ENCODE data around the gene PADI4. TPM values are rescaled to one million over a fixed set of nuclear protein-coding genes. Genes with fewer than 3 reads are reported as not detected.
"Not testable (repeated sequence)": the region's sequence is repeated elsewhere in the genome, so short reads cannot be mapped to it uniquely, and the experiment has no call there.

PADI4 gene
- total RNA-seq, 5 donors from 2014 or later (not counting 1 experiment from before 2014, with no cell fraction given): 0.33 to 1.2 (median 1.0) TPM

GRCh38 chr1:17342014-17342441, 34.0 kb downstream of the PADI4 start:
- no peaks in the 10 kb centered on the region for H3K36me3 Mint-ChIP-seq
- peaks cover 0 to 27% of the 10 kb centered on the region in 2 experiments for H3K27me3 ChIP-seq (replicated peaks in 1 of 2; ENCODE audit: control insufficient read depth in 2 of 2, extremely low read depth in 1 of 2, insufficient read depth in 2 of 2, low read length in 1 of 2)
- H3K4me3 Mint-ChIP-seq: no peak overlapping the region
- no peak overlapping the region for H3K4me3 ChIP-seq (ENCODE audit: control insufficient read depth in 1 of 2, extremely low read depth in 1 of 2, low read length in 1 of 2)
- 76% methylated on average over 8 of the region's 17 CpGs for WGBS (ENCODE audit: insufficient coverage)
- H3K36me3 ChIP-seq (ENCODE audit: control insufficient read depth in 2 of 2, extremely low read depth in 1 of 2, insufficient read depth in 1 of 2, low read length in 1 of 2): no peaks in the 10 kb centered on the region
- H3K27ac Mint-ChIP-seq: no peak overlapping the region
- H3K4me1 ChIP-seq (ENCODE audit: control insufficient read depth in 1 of 2, extremely low read depth in 1 of 2, insufficient read depth in 2 of 2, low read length in 2 of 2): no peaks in the 10 kb centered on the region
- peaks cover 10 to 14% of the 10 kb centered on the region in 2 donors for H3K27me3 Mint-ChIP-seq
- H3K9me3 ChIP-seq: no peaks in the 10 kb centered on the region
- ATAC-seq (replicated peaks in 1 of 4): no peak
- POLR2A ChIA-PET: no interaction called here
- H3K27ac ChIP-seq (ENCODE audit: low read length): no peak overlapping the region
- no peaks in the 10 kb centered on the region for H3K4me1 Mint-ChIP-seq
- peaks cover 0 to 11% (median 6%) of the 10 kb centered on the region in 3 donors for H3K9me3 Mint-ChIP-seq
- CTCF ChIA-PET: no interaction called here
- no peak for DNase-seq

DNA sequence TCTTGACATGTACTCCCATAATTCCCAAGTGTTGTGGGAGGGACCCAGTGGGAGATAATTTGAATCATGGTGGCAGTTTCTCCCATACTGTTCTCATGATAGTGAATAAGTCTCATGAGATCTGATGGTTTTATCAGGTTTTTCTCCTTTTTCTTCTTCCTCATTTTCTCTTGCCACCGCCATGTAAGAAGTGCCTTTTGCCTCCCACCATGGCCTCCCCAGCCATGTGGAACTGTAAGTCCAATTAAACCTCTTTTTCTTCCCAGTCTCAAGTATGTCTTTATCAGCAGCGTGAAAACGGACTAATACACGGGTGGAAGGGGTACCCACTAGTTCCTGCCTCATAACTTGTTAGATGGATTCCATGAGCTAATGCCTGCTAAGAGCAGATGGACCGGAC, 37.5 kb downstream of the PADI4 start:
- H3K9me3 ChIP-seq; CTCF ChIA-PET; DNase-seq; H3K36me3 ChIP-seq (ENCODE audit: control insufficient read depth in 2 of 2, extremely low read depth in 1 of 2, insufficient read depth in 1 of 2, low read length in 1 of 2); H3K27ac ChIP-seq (ENCODE audit: low read length); H3K4me1 Mint-ChIP-seq; H3K4me3 Mint-ChIP-seq; H3K36me3 Mint-ChIP-seq; POLR2A ChIA-PET; H3K27ac Mint-ChIP-seq; H3K4me1 ChIP-seq (ENCODE audit: control insufficient read depth in 1 of 2, extremely low read depth in 1 of 2, insufficient read depth in 2 of 2, low read length in 2 of 2); ATAC-seq (replicated peaks in 1 of 4); H3K4me3 ChIP-seq (ENCODE audit: control insufficient read depth in 1 of 2, extremely low read depth in 1 of 2, low read length in 1 of 2): not testable (repeated sequence)
- Mint-ChIP-seq H3K27me3 (peaks cover 6 to 19% of the 10 kb centered on the region in 2 donors), H3K9me3 (peaks cover 0 to 11% (median 6%) of the 10 kb centered on the region in 3 donors)
- H3K27me3 ChIP-seq (replicated peaks in 1 of 2; ENCODE audit: control insufficient read depth in 2 of 2, extremely low read depth in 1 of 2, insufficient read depth in 2 of 2, low read length in 1 of 2): peaks cover 0 to 40% of the 10 kb centered on the region in 2 experiments
- WGBS (ENCODE audit: insufficient coverage): 98% methylated on average over 5 of the region's 5 CpGs

DNA sequence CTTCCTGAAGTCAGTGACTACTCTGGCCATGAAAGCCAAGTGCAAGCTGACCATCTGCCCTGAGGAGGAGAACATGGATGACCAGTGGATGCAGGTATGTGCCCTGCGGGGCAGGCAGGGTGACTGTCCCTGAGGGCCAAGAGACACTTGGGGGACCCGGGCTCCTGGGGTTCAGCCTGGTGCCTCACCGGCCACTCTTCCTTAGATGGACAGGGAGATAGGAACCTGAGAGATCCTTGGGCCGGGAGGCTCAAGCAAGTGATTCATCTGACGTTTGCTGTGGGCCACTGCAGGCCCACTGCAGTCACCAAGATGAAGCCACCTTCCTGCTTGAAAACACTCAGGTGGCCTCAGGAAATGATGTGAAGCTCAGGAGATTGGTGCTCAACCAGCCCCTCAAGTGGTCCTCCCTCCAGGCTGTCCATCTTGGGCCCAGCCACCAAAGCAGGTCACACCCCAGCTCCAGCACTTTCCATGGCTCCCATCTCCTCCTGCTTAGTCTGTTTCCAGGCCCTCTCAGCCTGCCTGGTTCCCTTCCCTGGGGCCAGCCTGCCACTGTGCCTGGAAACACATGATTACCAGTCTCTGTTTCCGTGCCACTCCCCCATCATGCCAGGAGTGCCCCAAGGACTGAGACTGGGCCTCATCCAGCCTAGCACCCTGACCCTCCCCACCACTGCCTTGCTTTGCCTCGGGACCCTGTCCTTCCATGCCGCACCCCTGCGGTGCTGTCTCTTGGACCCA, 38.2 kb downstream of the PADI4 start:
- no peak for ATAC-seq (replicated peaks in 1 of 4)
- peaks cover 0 to 8% (median 6%) of the 10 kb centered on the region in 3 donors for H3K4me1 Mint-ChIP-seq

DNA sequence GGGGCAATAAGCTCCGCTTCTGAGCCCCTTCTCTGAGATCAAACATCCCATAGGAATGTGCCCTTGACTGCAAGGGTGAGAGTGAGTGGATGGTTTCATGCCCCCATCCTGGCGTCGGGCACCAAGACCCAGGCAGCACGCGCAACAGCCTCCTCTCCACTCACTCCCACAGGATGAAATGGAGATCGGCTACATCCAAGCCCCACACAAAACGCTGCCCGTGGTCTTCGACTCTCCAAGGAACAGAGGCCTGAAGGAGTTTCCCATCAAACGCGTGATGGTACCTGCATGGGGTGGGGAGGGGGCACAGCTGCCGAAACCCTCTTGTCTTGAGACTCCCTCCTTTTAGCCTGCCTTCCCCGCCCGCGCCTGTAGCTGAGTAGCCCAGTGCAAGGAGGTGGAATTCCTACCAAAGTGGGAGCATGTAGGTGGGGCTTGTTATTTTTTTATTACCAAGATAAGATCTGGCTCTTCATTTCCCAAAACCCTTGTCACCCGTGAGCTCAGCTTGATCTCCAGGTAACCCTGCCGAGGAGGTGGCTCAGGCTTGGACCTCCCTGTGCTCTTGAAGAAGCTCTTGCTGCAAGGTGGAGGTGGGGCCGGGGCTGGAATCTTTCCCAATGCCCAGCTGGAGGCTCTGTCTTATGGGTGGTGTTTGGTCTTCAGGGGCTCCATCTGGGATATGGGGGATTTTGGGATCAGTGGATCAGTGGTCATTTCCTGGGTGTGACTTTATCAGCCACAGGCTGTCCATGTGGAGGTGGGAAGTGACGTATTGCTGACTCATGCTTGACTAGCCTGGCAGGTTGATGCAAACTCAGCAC, 40.0 kb downstream of the PADI4 start:
- ATAC-seq (replicated peaks in 1 of 4): no peak
- Histone ChIP-seq H3K9me3 (no peaks in the 10 kb centered on the region), H3K36me3 (ENCODE audit: control insufficient read depth in 2 of 2, extremely low read depth in 1 of 2, insufficient read depth in 1 of 2, low read length in 1 of 2) (no peaks in the 10 kb centered on the region), H3K4me1 (ENCODE audit: control insufficient read depth in 1 of 2, extremely low read depth in 1 of 2, insufficient read depth in 2 of 2, low read length in 2 of 2) (peaks cover 0 to 9% of the 10 kb centered on the region in 2 experiments), H3K4me3 (ENCODE audit: control insufficient read depth in 1 of 2, extremely low read depth in 1 of 2, low read length in 1 of 2) (no peak overlapping the region), H3K27me3 (replicated peaks in 1 of 2; ENCODE audit: control insufficient read depth in 2 of 2, extremely low read depth in 1 of 2, insufficient read depth in 2 of 2, low read length in 1 of 2) (peaks cover 0 to 38% of the 10 kb centered on the region in 2 experiments), H3K27ac (ENCODE audit: low read length) (no peak overlapping the region)
- WGBS (ENCODE audit: insufficient coverage): 100% methylated on average over 1 of the region's 19 CpGs
- DNase-seq: no peak
- CTCF ChIA-PET: no interaction called here
- peaks cover 0 to 11% (median 6%) of the 10 kb centered on the region in 3 donors for H3K9me3 Mint-ChIP-seq
- H3K4me3 Mint-ChIP-seq: no peak overlapping the region
- no peak overlapping the region for H3K27ac Mint-ChIP-seq
- POLR2A ChIA-PET: no interaction called here
- no peaks in the 10 kb centered on the region for H3K36me3 Mint-ChIP-seq
- H3K27me3 Mint-ChIP-seq: peaks cover 3 to 28% of the 10 kb centered on the region in 2 donors
- peaks cover 0 to 8% (median 6%) of the 10 kb centered on the region in 3 donors for H3K4me1 Mint-ChIP-seq

More for the DNA sequence above, 38.2 kb downstream of the PADI4 start:
- Histone ChIP-seq H3K36me3 (ENCODE audit: control insufficient read depth in 2 of 2, extremely low read depth in 1 of 2, insufficient read depth in 1 of 2, low read length in 1 of 2) (no peaks in the 10 kb centered on the region), H3K27me3 (replicated peaks in 1 of 2; ENCODE audit: control insufficient read depth in 2 of 2, extremely low read depth in 1 of 2, insufficient read depth in 2 of 2, low read length in 1 of 2) (peaks cover 0 to 40% of the 10 kb centered on the region in 2 experiments), H3K4me1 (ENCODE audit: control insufficient read depth in 1 of 2, extremely low read depth in 1 of 2, insufficient read depth in 2 of 2, low read length in 2 of 2) (peaks cover 0 to 9% of the 10 kb centered on the region in 2 experiments), H3K4me3 (ENCODE audit: control insufficient read depth in 1 of 2, extremely low read depth in 1 of 2, low read length in 1 of 2) (no peak overlapping the region), H3K27ac (ENCODE audit: low read length) (no peak overlapping the region), H3K9me3 (no peaks in the 10 kb centered on the region)
- WGBS (ENCODE audit: insufficient coverage): 90% methylated on average over 9 of the region's 9 CpGs
- H3K9me3 Mint-ChIP-seq: peaks cover 0 to 11% (median 6%) of the 10 kb centered on the region in 3 donors
- no peak overlapping the region for H3K27ac Mint-ChIP-seq
- DNase-seq: no peak
- H3K4me3 Mint-ChIP-seq: no peak overlapping the region
- peaks cover 4 to 22% of the 10 kb centered on the region in 2 donors for H3K27me3 Mint-ChIP-seq
- ChIA-PET POLR2A (no interaction called here), CTCF (no interaction called here)
- H3K36me3 Mint-ChIP-seq: no peaks in the 10 kb centered on the region

- ATAC-seq (replicated peaks in 1 of 4): no peak
- DNase-seq: no peak
- H3K4me3 Mint-ChIP-seq: no peak overlapping the region
- ChIA-PET POLR2A (no interaction called here), CTCF (no interaction called here)
- H3K27me3 Mint-ChIP-seq: peaks cover 3 to 29% of the 10 kb centered on the region in 2 donors
- H3K4me1 Mint-ChIP-seq: peaks cover 0 to 8% (median 6%) of the 10 kb centered on the region in 3 donors
- Histone ChIP-seq H3K4me1 (ENCODE audit: control insufficient read depth in 1 of 2, extremely low read depth in 1 of 2, insufficient read depth in 2 of 2, low read length in 2 of 2) (peaks cover 0 to 9% of the 10 kb centered on the region in 2 experiments), H3K27ac (ENCODE audit: low read length) (no peak overlapping the region), H3K27me3 (replicated peaks in 1 of 2; ENCODE audit: control insufficient read depth in 2 of 2, extremely low read depth in 1 of 2, insufficient read depth in 2 of 2, low read length in 1 of 2) (peaks cover 0 to 38% of the 10 kb centered on the region in 2 experiments), H3K9me3 (no peaks in the 10 kb centered on the region), H3K36me3 (ENCODE audit: control insufficient read depth in 2 of 2, extremely low read depth in 1 of 2, insufficient read depth in 1 of 2, low read length in 1 of 2) (no peaks in the 10 kb centered on the region), H3K4me3 (ENCODE audit: control insufficient read depth in 1 of 2, extremely low read depth in 1 of 2, low read length in 1 of 2) (no peak overlapping the region)
- no peak overlapping the region for H3K27ac Mint-ChIP-seq
- peaks cover 0 to 10% (median 5%) of the 10 kb centered on the region in 3 donors for H3K9me3 Mint-ChIP-seq
- no peaks in the 10 kb centered on the region for H3K36me3 Mint-ChIP-seq
- WGBS (ENCODE audit: insufficient coverage): 79% methylated on average over 10 of the region's 14 CpGs
Measured at GRCh38 chr1:17348593-17349234, 40.7 kb downstream of the PADI4 start.

DNA sequence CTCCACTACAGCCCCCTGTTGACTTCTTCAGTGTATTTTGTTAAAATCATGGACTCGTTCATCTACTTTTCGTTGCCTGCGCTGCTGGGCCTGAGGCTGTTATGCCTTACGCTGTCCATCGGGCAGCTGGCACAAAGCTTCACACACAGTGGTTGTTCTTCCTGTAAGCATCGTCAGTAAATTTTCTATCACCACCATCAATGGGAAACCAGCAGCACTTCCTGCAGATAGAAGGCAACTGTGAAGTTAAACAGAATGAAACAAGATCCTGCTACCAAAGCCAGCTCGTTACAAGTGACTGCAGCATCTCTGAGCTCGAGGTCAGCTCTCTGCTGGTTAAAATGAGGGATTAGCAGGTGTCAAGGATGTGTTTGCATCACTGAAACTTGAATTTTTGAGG, 42.1 kb downstream of the PADI4 start:
- H3K4me3 Mint-ChIP-seq: no peak overlapping the region
- CTCF ChIA-PET: interaction anchor here in 1 of 2 donors (1.0 kb wide), 1 partner anchor 11 kb away, joined by 3 read pairs; no protein-coding TSS in a partner anchor
- ATAC-seq (replicated peaks in 1 of 4): peak in 2 of 4 experiments; percentile 24 to 42

More for the DNA sequence above, 42.1 kb downstream of the PADI4 start:
- 44% methylated on average over 6 of the region's 8 CpGs for WGBS (ENCODE audit: insufficient coverage)
- no peak overlapping the region for H3K4me3 ChIP-seq (ENCODE audit: control insufficient read depth in 1 of 2, extremely low read depth in 1 of 2, low read length in 1 of 2)
- Mint-ChIP-seq H3K9me3 (peaks cover 0 to 5% (median 0%) of the 10 kb centered on the region in 3 donors), H3K36me3 (no peaks in the 10 kb centered on the region), H3K4me1 (peaks cover 0 to 8% (median 6%) of the 10 kb centered on the region in 3 donors), H3K27ac (peak overlapping the region; percentile 55 to 87), H3K27me3 (peaks cover 3 to 29% of the 10 kb centered on the region in 2 donors)
- H3K27me3 ChIP-seq (replicated peaks in 1 of 2; ENCODE audit: control insufficient read depth in 2 of 2, extremely low read depth in 1 of 2, insufficient read depth in 2 of 2, low read length in 1 of 2): peaks cover 0 to 38% of the 10 kb centered on the region in 2 experiments
- peaks cover 0 to 11% of the 10 kb centered on the region in 2 experiments for H3K4me1 ChIP-seq (ENCODE audit: control insufficient read depth in 1 of 2, extremely low read depth in 1 of 2, insufficient read depth in 2 of 2, low read length in 2 of 2)
- DNase-seq: no peak
- no peaks in the 10 kb centered on the region for H3K9me3 ChIP-seq
- H3K36me3 ChIP-seq (ENCODE audit: control insufficient read depth in 2 of 2, extremely low read depth in 1 of 2, insufficient read depth in 1 of 2, low read length in 1 of 2): no peaks in the 10 kb centered on the region
- no peak overlapping the region for H3K27ac ChIP-seq (ENCODE audit: low read length)
- POLR2A ChIA-PET: no interaction called here
